Colonic mucosa (tissue), 4 donors: ENCODE measurements around the gene RNPEPL1. TPM values are rescaled to one million over a fixed set of nuclear protein-coding genes. Genes with fewer than 3 reads are reported as not detected.
"Not testable (repeated sequence)": the region's sequence is repeated elsewhere in the genome, so short reads cannot be mapped to it uniquely, and the experiment has no call there.

Source experiments
- DNase-seq: peaks from one replicate; pipeline ENCODE4 v3.0.0-alpha.2; 2020
- H3K27ac ChIP-seq: fragments of 200-600 bp; one replicate; pipeline ENCODE4 v1.8.0; 2021
- H3K27me3 ChIP-seq: fragments of 200-600 bp; one replicate; pipeline ENCODE4 v1.8.0; 2021
- H3K36me3 ChIP-seq: fragments of 200-600 bp; one replicate; pipeline ENCODE4 v1.8.0; 2021
- H3K4me1 ChIP-seq: fragments of 200-600 bp; one replicate; pipeline ENCODE4 v1.8.0; 2021; ENCODE audit warnings: mild to moderate bottlenecking
- H3K4me3 ChIP-seq: fragments of 200-600 bp; one replicate; pipeline ENCODE4 v1.8.0; 2021
- H3K9ac ChIP-seq, 2 donors: one replicate each; pipeline ENCODE4 v1.7.0; 2013; ENCODE audit warnings: control low read depth in 2 of 2, low read depth in 2 of 2, low read length in 2 of 2
- H3K9me3 ChIP-seq: fragments of 200-600 bp; one replicate; pipeline ENCODE4 v1.8.0; 2021
- CTCF ChIP-seq: fragments of 200-600 bp; IDR thresholded peaks from one replicate; pipeline ENCODE4 v1.8.0; 2022; ENCODE audit warnings: antibody characterized with exemption, mild to moderate bottlenecking
- intact Hi-C: fragments of 100-400 bp; cut with DNase I; formaldehyde crosslinking; loops from one replicate; pipeline ENCODE4 v1.14.1; 2022
- total RNA-seq, 2 donors: library from RNA; stranded (reverse); fragmentation: NEBNext Ultra II Directional in 1 of 2; extraction: Animal tissue kit (Norgen Biotek cat#: 25700) in 1 of 2; gene quantifications; one replicate each; pipeline ENCODE4 v1.2.1, GENCODE V29; 2021
- donor health status: healthy.
- donor health status: DM: no; HTN: no; CAD: no.
- donor health status: DM: no; HTN: no; CAD: no.

Gene RNPEPL1
- 100 to 1,000 TPM in 1 of 2 donors, 10 to 100 TPM in 1; 87.2 to 108 TPM for total RNA-seq

GRCh38 chr2:240567872-240568677, at the start of gene RNPEPL1:
TSS of gene RNPEPL1 (plus strand) at chr2:240568484. CDS start at chr2:240568587, 103 bp downstream.
- DNase-seq, result peak; percentile 57
- no peaks in the 10 kb centered on the region for H3K36me3 ChIP-seq
- no peaks in the 10 kb centered on the region for H3K9me3 ChIP-seq
- peak within 1 kb of the TSS; percentile 75 to 89 for H3K9ac ChIP-seq
- intact Hi-C loops, result no loop called here
- H3K4me3 ChIP-seq, result peak within 1 kb of the TSS; percentile 86
- TF ChIP-seq CTCF, result no peak
- H3K27ac ChIP-seq, result peak within 1 kb of the TSS; percentile 96
- H3K4me1 ChIP-seq, result peaks cover 30% of the 10 kb centered on the region
- H3K27me3 ChIP-seq, result no peaks in the 10 kb centered on the region

GRCh38 chr2:240518981-240519380, 49.3 kb upstream of the RNPEPL1 start:
- TF ChIP-seq CTCF, result no peak
- intact Hi-C loops, result loop anchor here (10.0 kb wide), 1 partner anchor 86 kb away; no protein-coding TSS in a partner anchor
- H3K4me3 ChIP-seq, result no peak overlapping the region
- H3K27ac ChIP-seq, result no peak overlapping the region
- H3K27me3 ChIP-seq, result no peaks in the 10 kb centered on the region
- DNase-seq, result no peak
- H3K36me3 ChIP-seq, result no peaks in the 10 kb centered on the region
- H3K9me3 ChIP-seq, result no peaks in the 10 kb centered on the region
- H3K9ac ChIP-seq, result no peak overlapping the region
- no peaks in the 10 kb centered on the region for H3K4me1 ChIP-seq

- Histone ChIP-seq H3K9ac (no peak overlapping the region), H3K27me3 (no peaks in the 10 kb centered on the region), H3K4me1 (no peaks in the 10 kb centered on the region), H3K9me3 (no peaks in the 10 kb centered on the region), H3K27ac (no peak overlapping the region), H3K4me3 (no peak overlapping the region), H3K36me3 (no peaks in the 10 kb centered on the region)
- intact Hi-C loops, result loop anchor here (10.0 kb wide), 1 partner anchor 85 kb away; no protein-coding TSS in a partner anchor
- no peak for TF ChIP-seq CTCF
- no peak for DNase-seq
Observed at GRCh38 chr2:240519396-240520129, 48.7 kb upstream of the RNPEPL1 start.

GRCh38 chr2:240520130-240520973, 47.9 kb upstream of the RNPEPL1 start:
- H3K27me3 ChIP-seq, result no peaks in the 10 kb centered on the region
- DNase-seq, result no peak
- intact Hi-C loops, result no loop called here
- H3K4me3 ChIP-seq, result no peak overlapping the region
- H3K4me1 ChIP-seq, result no peaks in the 10 kb centered on the region
- TF ChIP-seq CTCF, result no peak
- no peaks in the 10 kb centered on the region for H3K9me3 ChIP-seq
- no peak overlapping the region for H3K27ac ChIP-seq
- no peaks in the 10 kb centered on the region for H3K36me3 ChIP-seq
- H3K9ac ChIP-seq, result no peak overlapping the region

GRCh38 chr2:240520974-240521350, 47.3 kb upstream of the RNPEPL1 start:
- no peaks in the 10 kb centered on the region for H3K4me1 ChIP-seq
- H3K9ac ChIP-seq, result no peak overlapping the region
- no peak for TF ChIP-seq CTCF
- H3K27ac ChIP-seq, result no peak overlapping the region
- H3K27me3 ChIP-seq, result no peaks in the 10 kb centered on the region
- intact Hi-C loops, result no loop called here
- no peak for DNase-seq
- H3K4me3 ChIP-seq, result no peak overlapping the region
- H3K9me3 ChIP-seq, result no peaks in the 10 kb centered on the region
- H3K36me3 ChIP-seq, result no peaks in the 10 kb centered on the region

GRCh38 chr2:240521885-240522284, 46.4 kb upstream of the RNPEPL1 start:
- intact Hi-C loops, DNase-seq, H3K4me3 ChIP-seq, H3K9ac ChIP-seq, H3K4me1 ChIP-seq, H3K27me3 ChIP-seq, H3K27ac ChIP-seq, H3K36me3 ChIP-seq, H3K9me3 ChIP-seq: not testable (repeated sequence)
